H1 (cell line): ENCODE data around the gene WDR7. TPM values are rescaled to one million over a fixed set of nuclear protein-coding genes. Genes with fewer than 3 reads are reported as not detected.

Experiments
- CTCF ChIA-PET: fragments of 300-600 bp; sonication (Branson Sonifier 250); formaldehyde crosslinking; loops from one replicate; lab custom pipeline; 2021; ENCODE audit not compliant: partially characterized antibody; lab: Charles Lee
- POLR2A ChIA-PET: fragments of 300-600 bp; sonication (Branson Sonifier 250); formaldehyde crosslinking; loops from one replicate; lab custom pipeline; 2021; ENCODE audit warnings: inconsistent platforms; ENCODE audit not compliant: partially characterized antibody; lab: Charles Lee
- DNase-seq, 2 experiments: peaks; one replicate each; pipeline versions ENCODE4 v3.0.0 to v3.0.0-alpha.2; 2010 to 2022; ENCODE audit warnings: low spot score in 2 of 2, low read depth in 1 of 2, mixed read lengths in 1 of 2
- FAIRE-seq: peaks from 2 replicates; lab custom pipeline; 2011; peaks lifted over from hg19 to GRCh38; lab: Jason Lieb, UNC
- H2AFZ ChIP-seq: 2 replicates; pipeline ENCODE4 v1.8.1; 2012; ENCODE audit warnings: low read length, inconsistent platforms
- H2AK5ac ChIP-seq: 2 replicates; pipeline ENCODE4 v1.6.1; 2013; ENCODE audit warnings: low read depth, low read length
- H2BK120ac ChIP-seq: replicated peaks from 2 replicates; pipeline ENCODE3; 2013; ENCODE audit warnings: low read depth, low read length, inconsistent platforms
- H2BK12ac ChIP-seq: 2 replicates; pipeline ENCODE4 v1.6.1; 2013; ENCODE audit warnings: low read depth, low read length
- H2BK15ac ChIP-seq: 2 replicates; pipeline ENCODE4 v1.6.1; 2013; ENCODE audit warnings: low read length
- H2BK20ac ChIP-seq: 2 replicates; pipeline ENCODE4 v1.6.1; 2013; ENCODE audit warnings: low read length
- H2BK5ac ChIP-seq: 2 replicates; pipeline ENCODE4 v1.6.1; 2013; ENCODE audit warnings: low read depth, low read length
- H3K14ac ChIP-seq: 2 replicates; pipeline ENCODE4 v1.6.1; 2013; ENCODE audit warnings: inconsistent platforms; ENCODE audit not compliant: insufficient read length
- H3K18ac ChIP-seq: 2 replicates; pipeline ENCODE4 v1.6.1; 2013; ENCODE audit warnings: low read length; ENCODE audit errors: extremely low read depth
- H3K23ac ChIP-seq: 2 replicates; pipeline ENCODE4 v1.6.1; 2013; ENCODE audit warnings: inconsistent platforms; ENCODE audit not compliant: insufficient read length
- H3K23me2 ChIP-seq: 2 replicates; pipeline ENCODE4 v1.6.1; 2013; ENCODE audit warnings: low read depth, low read length
- H3K27ac ChIP-seq: 2 replicates; pipeline ENCODE4 v1.6.1; 2011; ENCODE audit warnings: low read depth, low read length, inconsistent platforms
- H3K27me3 ChIP-seq, 4 experiments: replicated peaks in 1 of 4; 1 replicate in 1 of 4; 2 replicates in 3 of 4; pipeline versions ENCODE4 v1.6.1 to v1.8.1; 2011 to 2013; ENCODE audit warnings: low read length in 3 of 4, mild to moderate bottlenecking in 3 of 4, inconsistent platforms in 2 of 4, mixed read lengths in 2 of 4, moderate library complexity in 1 of 4; ENCODE audit not compliant: control insufficient read depth in 3 of 4, insufficient read depth in 3 of 4; ENCODE audit errors: extremely low read depth in 1 of 4
- H3K36me3 ChIP-seq, 4 experiments: 2 replicates each; pipeline versions ENCODE4 v1.6.1 to v1.8.1; 2011 to 2013; ENCODE audit warnings: mild to moderate bottlenecking in 4 of 4, low read length in 3 of 4, moderate library complexity in 2 of 4, control low read depth in 1 of 4, inconsistent platforms in 1 of 4; ENCODE audit not compliant: insufficient read depth in 4 of 4, control insufficient read depth in 2 of 4
- H3K4ac ChIP-seq: replicated peaks from 2 replicates; pipeline ENCODE3; 2013; ENCODE audit warnings: low read length, low read depth, mixed read lengths, inconsistent platforms; ENCODE audit not compliant: insufficient read length
- H3K4me1 ChIP-seq, 4 experiments: replicated peaks in 1 of 4; 1 replicate in 1 of 4; 2 replicates in 3 of 4; pipeline versions ENCODE4 v1.6.1 to v1.8.1; 2011 to 2013; ENCODE audit warnings: low read length in 3 of 4, inconsistent platforms in 2 of 4, mixed read lengths in 1 of 4; ENCODE audit not compliant: insufficient read depth in 4 of 4, control insufficient read depth in 3 of 4
- H3K4me2 ChIP-seq, 2 experiments: 2 replicates each; pipeline versions ENCODE4 v1.6.1 to v1.8.1; 2011 to 2013; ENCODE audit warnings: low read depth in 2 of 2, low read length in 2 of 2, control low read depth in 1 of 2, inconsistent platforms in 1 of 2, mild to moderate bottlenecking in 1 of 2; ENCODE audit not compliant: insufficient read depth in 1 of 2
- H3K4me3 ChIP-seq, 4 experiments: fragments of 200-600, 300-600 bp in 1 of 4; sonication (generic), shearing (Covaris generic), sonication (Bioruptor Twin) in 1 of 4; 2 replicates each; pipeline versions ENCODE4 v1.5.1 to v1.8.1; 2011 to 2016; ENCODE audit warnings: low read length in 4 of 4, low read depth in 3 of 4, control low read depth in 2 of 4, inconsistent platforms in 2 of 4, mild to moderate bottlenecking in 2 of 4, mixed read lengths in 1 of 4, moderate library complexity in 1 of 4; ENCODE audit not compliant: insufficient read depth in 2 of 4; ENCODE audit errors: extremely low read depth in 1 of 4
- H3K56ac ChIP-seq: replicated peaks from 2 replicates; pipeline ENCODE3; 2013; ENCODE audit warnings: low read depth, mild to moderate bottlenecking, mixed read lengths, low read length, inconsistent platforms; ENCODE audit not compliant: insufficient read length
- H3K79me1 ChIP-seq: 2 replicates; pipeline ENCODE4 v1.6.1; 2013; ENCODE audit warnings: low read depth, low read length, control low read depth
- H3K79me2 ChIP-seq, 2 experiments: 2 replicates each; pipeline versions ENCODE4 v1.6.1 to v1.8.1; 2012 to 2013; ENCODE audit warnings: low read length in 2 of 2, mild to moderate bottlenecking in 2 of 2, inconsistent platforms in 1 of 2; ENCODE audit not compliant: insufficient read depth in 2 of 2, control insufficient read depth in 1 of 2
- H3K9ac ChIP-seq, 4 experiments: replicated peaks in 1 of 4; 1 replicate in 1 of 4; 2 replicates in 3 of 4; pipeline versions ENCODE4 v1.6.1 to v1.8.1; 2011 to 2013; ENCODE audit warnings: low read depth in 3 of 4, low read length in 3 of 4, control low read depth in 2 of 4, mild to moderate bottlenecking in 2 of 4, moderate library complexity in 2 of 4, inconsistent platforms in 1 of 4; ENCODE audit errors: extremely low read depth in 1 of 4
- H3K9me3 ChIP-seq, 2 experiments: 2 replicates each; pipeline versions ENCODE4 v1.6.1 to v1.8.1; 2012 to 2013; ENCODE audit warnings: mild to moderate bottlenecking in 2 of 2, moderate library complexity in 2 of 2, control low read depth in 1 of 2, inconsistent platforms in 1 of 2, low read depth in 1 of 2, low read length in 1 of 2, mixed read lengths in 1 of 2; ENCODE audit not compliant: insufficient read depth in 2 of 2
- H4K20me1 ChIP-seq, 2 experiments: replicated peaks in 1 of 2; 2 replicates each; pipeline versions ENCODE3 to v1.8.1; 2011 to 2013; ENCODE audit warnings: inconsistent platforms in 2 of 2, low read length in 2 of 2, mild to moderate bottlenecking in 1 of 2; ENCODE audit not compliant: insufficient read depth in 2 of 2, control insufficient read depth in 1 of 2
- H4K5ac ChIP-seq: 2 replicates; pipeline ENCODE4 v1.6.1; 2013; ENCODE audit warnings: low read length, low read depth, mixed read lengths, inconsistent platforms; ENCODE audit not compliant: insufficient read length
- H4K8ac ChIP-seq: 2 replicates; pipeline ENCODE4 v1.8.0; 2013; ENCODE audit warnings: mild to moderate bottlenecking, moderate library complexity, low read length, inconsistent platforms; ENCODE audit not compliant: insufficient read depth; ENCODE audit errors: extremely low read depth
- H4K91ac ChIP-seq: replicated peaks from 2 replicates; pipeline ENCODE3; 2013; ENCODE audit warnings: low read length, mixed read lengths, inconsistent platforms; ENCODE audit not compliant: insufficient read length
- ASH2L ChIP-seq: fragments of 200-600, 300-600 bp; sonication (generic); IDR thresholded peaks from one replicate; pipeline ENCODE4 v1.7.1; 2017; ENCODE audit warnings: low read length
- BACH1 ChIP-seq: IDR thresholded peaks from 2 replicates; pipeline ENCODE4 v1.6.1; 2012; ENCODE audit warnings: low read length, improper control_type of control experiment
- BCL11A ChIP-seq, 2 experiments: IDR thresholded peaks; one replicate each; pipeline ENCODE4 v1.6.1; 2011; ENCODE audit warnings: low read depth in 2 of 2, low read length in 2 of 2, mild to moderate bottlenecking in 2 of 2
- CBX5 ChIP-seq: fragments of 300-800, 300-1000 bp; sonication (generic); IDR thresholded peaks from 2 replicates; pipeline ENCODE4 v1.7.1; 2016; ENCODE audit warnings: antibody characterized with exemption, low read length, low read depth
- HDAC2 ChIP-seq, 2 experiments: fragments of 300-600 bp in 1 of 2; sonication (generic) in 1 of 2; IDR thresholded peaks; 2 replicates each; pipeline ENCODE4 v1.6.1; 2011 to 2012; ENCODE audit warnings: low read depth in 2 of 2, low read length in 2 of 2, mild to moderate bottlenecking in 2 of 2, moderate library complexity in 2 of 2, borderline replicate concordance in 1 of 2, inconsistent platforms in 1 of 2
- HDAC6 ChIP-seq: IDR thresholded peaks from one replicate; pipeline ENCODE4 v1.7.1; 2012; ENCODE audit warnings: low read depth, mild to moderate bottlenecking, inconsistent platforms, low read length, moderate library complexity
- JUND ChIP-seq: IDR thresholded peaks from 2 replicates; pipeline ENCODE4 v1.6.1; 2011; ENCODE audit warnings: mild to moderate bottlenecking, improper control_type of control experiment, low read length
- MAX ChIP-seq: IDR thresholded peaks from 2 replicates; pipeline ENCODE4 v1.6.1; 2012; ENCODE audit warnings: inconsistent platforms
- NANOG ChIP-seq: IDR thresholded peaks from 2 replicates; pipeline ENCODE4 v1.6.1; 2011; ENCODE audit warnings: low read length, low read depth, mild to moderate bottlenecking, inconsistent platforms; ENCODE audit not compliant: insufficient read depth, poor library complexity, severe bottlenecking
- POLR2AphosphoS5 ChIP-seq: IDR thresholded peaks from 2 replicates; pipeline ENCODE4 v1.6.1; 2011; ENCODE audit warnings: low read depth, low read length
- RAD21 ChIP-seq, 2 experiments: IDR thresholded peaks in 1 of 2; conservative IDR thresholded peaks in 1 of 2; 2 replicates each; pipeline ENCODE4 v1.6.1; 2011; ENCODE audit warnings: low read depth in 2 of 2, low read length in 2 of 2, improper control_type of control experiment in 1 of 2, inconsistent platforms in 1 of 2, mild to moderate bottlenecking in 1 of 2, moderate library complexity in 1 of 2
- SRF ChIP-seq: IDR thresholded peaks from 2 replicates; pipeline ENCODE4 v1.6.1; 2011; ENCODE audit warnings: mild to moderate bottlenecking, low read depth, low read length, moderate library complexity
- WGBS, 2 experiments: shearing (Covaris generic) in 1 of 2; methylation state at CpG; one replicate each; pipeline versions ENCODE4 v1.1.6 to v1.1.7; 2013 to 2015; ENCODE audit warnings: low lambda C conversion rate in 2 of 2, mixed read lengths in 2 of 2, inconsistent platforms in 1 of 2, low coverage in 1 of 2, missing lambda C conversion rate in 1 of 2; ENCODE audit not compliant: insufficient replicate concordance in 2 of 2, insufficient coverage in 1 of 2, insufficient read length in 1 of 2; ENCODE audit errors: extremely low coverage in 1 of 2, missing lambda C conversion rate in 1 of 2; 5-methylcytosine and 5-hydroxymethylcytosine counted together
- polyA plus RNA-seq, 7 experiments: library from polyadenylated mRNA; depleted of rRNA in 3 of 7; stranded (reverse) in 5 of 7; unstranded in 2 of 7; fragments of >200 nt in 5 of 7; fragments of 200-250 nt in 2 of 7; gene quantifications; 1 replicate in 5 of 7; 2 replicates in 1 of 7; 4 replicates in 1 of 7; pipeline versions ENCODE4 v1.2.1 to v1.2.3, GENCODE V29; 2011 to 2013; ENCODE audit warnings: missing spikeins in 2 of 7, mixed read lengths in 2 of 7
- total RNA-seq: library from RNA; stranded (reverse); fragmentation: NEBNext Ultra II Directional; extraction: Animal tissue kit (Norgen Biotek cat#: 25700); gene quantifications from 2 replicates; pipeline ENCODE4 v1.2.1, GENCODE V29; 2021

WDR7 gene
- total and polyA plus RNA-seq, 2 of the 8 experiments (the other 6 are each of a cell fraction or from before 2014, with no cell fraction given) = 5.5 to 15.2 TPM

- DNase-seq = no peak
- no peak overlapping the region for H3K14ac ChIP-seq
- H3K4me2 ChIP-seq = no peak overlapping the region
- no peak overlapping the region for H2BK12ac ChIP-seq
- WGBS, 2 experiments = 90% methylated on average over 6 of the region's 7 CpGs; no CpG with 5 or more reads in 1 of the 2 experiments
- no peak overlapping the region for H2BK15ac ChIP-seq
- H2AK5ac ChIP-seq = no peak overlapping the region
- no peak overlapping the region for H3K4ac ChIP-seq
- no peak overlapping the region for H3K56ac ChIP-seq
- H4K91ac ChIP-seq = no peak overlapping the region
- no peak overlapping the region for H2BK20ac ChIP-seq
- H3K4me3 ChIP-seq = no peak overlapping the region
- ChIA-PET POLR2A (interaction anchor here (0.7 to 1.6 kb wide), 2 partner anchors 10 to 22 kb away, joined by 3 read pairs; partner anchors contain the start of gene TXNL1), CTCF (interaction anchor here (1.1 kb wide), 1 partner anchor 9 kb away, joined by 5 read pairs; no protein-coding TSS in a partner anchor)
- H3K9me3 ChIP-seq = no peaks in the 10 kb centered on the region
- 0 out of 2 replicates have a peak, but pooled peaks cover 2% of the 10 kb centered on the region for H3K79me1 ChIP-seq
- H3K27ac ChIP-seq = no peak overlapping the region
- no peak overlapping the region for H3K9ac ChIP-seq
- no peaks in the 10 kb centered on the region for H4K20me1 ChIP-seq
- H4K5ac ChIP-seq = no peak overlapping the region
- no peaks in the 10 kb centered on the region for H3K4me1 ChIP-seq
- H2AFZ ChIP-seq = no peak overlapping the region
- peaks cover 3 to 65% (median 24%) of the 10 kb centered on the region in 4 experiments; a peak in 7 of 8 replicates for H3K36me3 ChIP-seq
- no peak overlapping the region for H3K23ac ChIP-seq
- H2BK120ac ChIP-seq = no peak overlapping the region
- no peaks in the 10 kb centered on the region for H3K79me2 ChIP-seq
- H2BK5ac ChIP-seq = no peak overlapping the region
- no peak overlapping the region for H4K8ac ChIP-seq
- H3K18ac ChIP-seq = no peak overlapping the region
- no peaks in the 10 kb centered on the region for H3K27me3 ChIP-seq
- FAIRE-seq = no peak
- H3K23me2 ChIP-seq = no peaks in the 10 kb centered on the region
- TF ChIP-seq BCL11A (IDR thresholded peaks at IDR 0.05; ENCODE audit: low read depth in 2 of 2, low read length in 2 of 2) = no peak
- TF ChIP-seq HDAC6 = no peak
- TF ChIP-seq HDAC2 (IDR thresholded peaks at IDR 0.05; ENCODE audit: borderline replicate concordance in 1 of 2, low read depth in 2 of 2, low read length in 2 of 2) = no peak
- no peak for TF ChIP-seq JUND
- no peak for TF ChIP-seq CBX5
- TF ChIP-seq RAD21 (IDR thresholded peaks at IDR 0.05 in 1 of 2, conservative IDR thresholded peaks at IDR 0.05 in 1 of 2; ENCODE audit: low read depth in 2 of 2, low read length in 2 of 2) = no peak
- TF ChIP-seq NANOG = no peak
- TF ChIP-seq MAX = no peak
- TF ChIP-seq SRF = no peak
- no peak for TF ChIP-seq BACH1
- TF ChIP-seq POLR2AphosphoS5 = no peak
- no peak for TF ChIP-seq ASH2L
These were observed 35.2 kb upstream of the WDR7 start for GRCh38 chr18:56615738-56616520.
